ENCODE data around the gene LRRFIP2.
"Not testable (repeated sequence)": the region's sequence is repeated elsewhere in the genome, so short reads cannot be mapped to it uniquely, and the experiment has no call there.

LRRFIP2 gene

DNA sequence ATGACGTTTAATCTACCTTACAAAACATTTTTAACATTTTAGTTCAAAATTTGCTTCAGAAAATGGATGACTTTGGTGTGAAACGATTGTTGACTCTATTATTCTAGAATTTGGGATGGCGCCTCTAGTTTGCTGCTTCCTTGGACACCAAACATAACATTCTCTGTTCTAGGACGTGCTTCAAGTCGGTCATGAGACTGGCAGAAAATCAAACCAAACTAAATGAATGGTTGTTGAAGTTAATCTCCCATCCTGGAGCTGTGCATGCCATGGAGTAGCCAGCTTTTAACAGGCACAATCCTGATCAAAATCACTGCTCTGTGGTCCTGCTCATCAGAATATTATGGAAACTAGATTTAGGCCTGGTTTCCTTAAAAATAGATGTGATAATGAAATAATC lies 9.6 kb upstream of the LRRFIP2 start:
- no peak for DNase-seq

DNA sequence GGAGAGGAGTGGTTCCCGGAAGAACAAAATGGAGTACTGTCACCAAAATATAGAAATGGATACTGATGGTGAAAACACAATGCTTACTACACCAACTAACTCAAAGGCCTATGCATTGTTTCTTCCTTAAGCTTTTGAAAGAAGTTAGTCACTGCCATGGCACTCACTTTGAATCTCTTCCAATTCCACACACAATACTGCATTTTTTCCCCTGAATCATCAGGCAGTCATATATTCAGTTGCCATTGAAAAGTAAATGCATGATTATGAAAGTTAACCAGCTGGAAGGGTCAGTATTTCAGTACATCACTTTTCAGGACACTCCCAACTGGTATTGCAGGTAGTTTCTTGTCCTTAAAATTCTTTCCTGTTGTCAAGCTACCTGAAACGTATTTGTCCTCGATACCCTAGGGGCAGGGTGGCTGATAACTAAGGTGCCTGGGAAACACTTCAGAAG lies 9.0 kb upstream of the LRRFIP2 start:
- DNase-seq: no peak

DNA sequence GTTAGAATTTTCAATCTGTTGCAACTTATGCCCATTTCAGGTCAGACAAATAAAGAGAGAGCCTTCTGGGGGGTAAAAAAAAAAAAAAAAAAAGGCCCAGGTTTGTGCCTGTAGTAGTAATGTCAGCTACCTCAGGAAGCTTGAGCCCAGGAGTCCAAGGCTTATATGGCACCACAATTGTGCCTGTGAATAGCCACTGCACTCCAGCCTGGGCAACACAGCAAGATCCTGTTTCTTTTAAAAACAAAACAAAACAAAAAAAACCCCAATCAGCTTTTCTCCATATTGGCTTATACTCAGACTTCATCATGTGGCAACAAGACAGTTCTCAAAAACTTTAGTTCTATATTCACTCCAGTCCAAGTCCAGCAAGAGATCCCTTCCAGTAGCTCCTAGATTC lies 8.4 kb upstream of the LRRFIP2 start:
- no peak for DNase-seq

DNA sequence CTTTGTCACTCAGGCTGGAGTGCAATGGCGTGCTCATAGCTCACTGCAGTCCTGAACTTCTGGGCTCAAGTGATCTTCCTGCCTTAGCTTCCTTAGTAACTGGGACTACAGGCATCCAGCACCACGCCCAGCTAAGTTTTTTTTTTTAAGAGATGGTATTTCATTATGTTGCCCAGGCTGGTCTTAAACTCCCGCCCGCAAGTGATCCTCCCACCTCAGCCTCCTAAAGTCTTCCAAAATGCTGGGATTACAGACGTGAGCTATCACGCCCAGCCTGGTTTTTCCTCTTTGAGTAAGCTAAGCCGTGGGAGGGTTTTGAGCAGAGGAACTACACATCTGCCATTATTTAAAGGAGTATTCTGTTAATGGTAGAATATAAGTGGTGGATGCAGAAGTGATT lies 7.4 kb upstream of the LRRFIP2 start:
- DNase-seq: no peak

DNA sequence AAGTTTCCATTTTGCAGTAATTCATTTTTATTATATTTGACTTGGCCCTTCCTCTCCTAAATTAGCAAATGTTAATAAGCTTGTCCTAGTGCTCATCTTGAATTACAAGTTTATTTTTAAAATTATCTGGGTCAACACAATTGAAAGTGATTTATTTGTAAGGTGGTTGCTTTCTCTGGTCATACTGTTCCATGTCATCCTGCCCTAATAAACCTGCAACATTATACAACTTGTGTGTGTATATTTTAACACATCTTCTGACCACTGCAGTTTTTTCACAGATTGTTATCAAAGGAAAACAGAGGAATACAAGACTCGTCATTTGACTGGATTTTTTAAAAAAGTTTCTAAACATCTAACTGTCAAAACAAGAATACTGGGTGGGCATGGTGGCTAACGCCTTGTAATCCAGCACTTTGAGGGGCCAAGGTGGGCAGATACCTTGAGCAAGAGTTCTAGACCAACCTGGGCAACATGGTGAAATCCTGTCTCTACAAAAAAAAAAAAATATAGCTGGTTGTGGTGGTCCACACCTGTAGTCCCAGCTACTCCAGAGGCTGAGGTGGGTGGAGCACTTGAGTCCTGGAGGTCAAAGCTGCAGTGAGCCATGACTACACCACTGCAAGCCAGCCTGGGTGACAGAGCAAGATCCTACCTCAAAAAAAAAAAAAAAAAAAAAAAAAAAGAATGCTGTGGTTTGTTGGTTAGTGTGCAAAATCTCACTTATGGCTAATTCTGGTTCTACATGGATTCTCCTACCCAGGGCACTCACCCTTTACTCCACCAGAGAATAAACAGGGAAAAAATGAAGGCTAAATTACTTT lies 5.0 kb upstream of the LRRFIP2 start:
- DNase-seq: no peak

DNA sequence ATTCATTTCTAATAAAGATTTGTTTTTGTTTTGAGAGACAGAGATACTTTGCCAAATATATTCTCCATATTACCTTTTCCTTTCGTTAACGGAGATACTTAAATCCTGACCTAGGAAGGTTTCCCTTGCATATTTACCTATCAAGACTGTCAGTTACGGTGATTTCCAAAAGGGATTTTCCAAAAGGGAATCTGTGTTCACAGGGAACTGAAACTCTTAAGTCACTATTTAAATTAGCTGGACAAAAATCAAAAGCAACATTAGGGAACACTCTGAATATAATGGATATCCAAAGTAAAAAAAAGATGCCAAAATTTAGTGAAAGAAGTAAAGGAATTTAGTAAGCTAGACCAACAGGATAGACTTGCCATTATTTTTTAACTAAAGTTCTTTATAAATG lies 576 bp downstream of the LRRFIP2 start:
- DNase-seq: no peak

DNA sequence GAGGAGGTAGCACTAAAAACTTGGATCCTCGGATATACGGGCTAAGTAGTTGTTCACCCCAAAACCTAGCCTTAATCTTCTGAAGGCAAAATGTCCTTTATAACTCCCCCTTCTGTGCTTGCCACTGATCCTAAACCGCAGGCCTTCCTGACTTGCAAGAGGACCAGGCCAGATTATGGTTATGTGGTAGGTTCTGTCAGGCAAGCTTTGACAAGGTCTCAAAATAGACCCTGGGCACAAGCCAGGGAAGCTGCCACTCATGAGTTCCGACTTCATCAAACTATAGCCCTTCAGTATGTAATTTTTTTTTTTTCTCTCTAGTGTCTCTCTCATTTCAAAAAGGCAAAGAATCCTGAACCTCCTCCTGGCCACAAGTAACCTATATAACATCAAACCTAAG lies 3.2 kb downstream of the LRRFIP2 start:
- no peak for DNase-seq

DNA sequence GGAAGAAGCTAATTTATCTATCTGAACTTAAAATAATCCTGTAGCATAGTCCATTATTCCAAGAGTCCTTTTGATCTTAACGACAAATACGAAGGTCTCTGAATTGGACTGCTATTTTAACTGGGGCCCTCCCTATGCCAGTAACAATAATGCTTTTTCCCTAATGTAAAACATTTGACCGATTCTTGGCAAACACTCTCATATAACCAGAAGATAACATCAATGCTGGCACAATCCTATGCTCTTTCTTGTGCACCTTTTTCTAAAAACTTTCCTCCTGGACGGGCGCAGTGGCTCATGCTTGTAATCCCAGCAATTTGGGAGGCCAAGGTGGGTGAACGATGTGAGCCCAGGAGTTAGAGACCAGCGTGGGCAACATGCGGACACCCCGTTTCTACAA lies 3.9 kb downstream of the LRRFIP2 start:
- no peak for DNase-seq

DNA sequence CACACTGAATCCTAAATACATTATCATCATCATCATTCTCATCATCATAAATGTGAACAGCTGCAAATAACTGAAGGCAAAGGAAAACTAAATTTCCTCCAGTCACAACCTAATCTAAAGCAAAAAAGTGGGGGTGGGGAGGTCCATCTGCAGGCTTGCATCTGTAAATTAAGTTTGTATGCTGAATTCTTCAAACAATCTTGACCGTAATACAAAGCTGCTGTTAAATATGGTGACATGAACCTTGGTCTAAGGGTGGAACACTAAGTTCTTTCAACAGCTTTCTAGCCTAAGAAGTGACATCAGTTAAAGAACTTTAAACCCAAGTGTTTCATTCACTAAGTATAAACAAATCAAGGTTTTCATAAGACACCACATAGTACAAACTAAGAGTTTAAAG lies 4.3 kb downstream of the LRRFIP2 start:
- no peak for DNase-seq

DNA sequence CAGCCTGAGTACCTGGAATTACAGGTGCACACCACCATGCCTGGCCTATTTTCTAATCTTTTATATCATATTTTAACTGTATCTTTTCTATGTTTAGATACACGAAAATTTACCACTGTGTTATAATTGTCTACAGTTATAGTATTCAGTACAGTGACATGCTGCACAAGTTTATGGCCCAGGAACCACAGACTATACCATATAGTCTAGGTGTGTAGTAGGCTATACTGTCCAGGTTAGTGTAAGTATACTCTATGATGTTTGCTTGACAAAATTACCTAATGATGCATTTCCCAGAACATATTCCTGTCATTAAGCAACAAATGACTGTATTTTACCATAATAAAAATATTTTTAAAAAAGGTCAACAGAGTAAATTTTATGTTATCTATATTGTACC lies 5.5 kb downstream of the LRRFIP2 start:
- DNase-seq: no peak

DNA sequence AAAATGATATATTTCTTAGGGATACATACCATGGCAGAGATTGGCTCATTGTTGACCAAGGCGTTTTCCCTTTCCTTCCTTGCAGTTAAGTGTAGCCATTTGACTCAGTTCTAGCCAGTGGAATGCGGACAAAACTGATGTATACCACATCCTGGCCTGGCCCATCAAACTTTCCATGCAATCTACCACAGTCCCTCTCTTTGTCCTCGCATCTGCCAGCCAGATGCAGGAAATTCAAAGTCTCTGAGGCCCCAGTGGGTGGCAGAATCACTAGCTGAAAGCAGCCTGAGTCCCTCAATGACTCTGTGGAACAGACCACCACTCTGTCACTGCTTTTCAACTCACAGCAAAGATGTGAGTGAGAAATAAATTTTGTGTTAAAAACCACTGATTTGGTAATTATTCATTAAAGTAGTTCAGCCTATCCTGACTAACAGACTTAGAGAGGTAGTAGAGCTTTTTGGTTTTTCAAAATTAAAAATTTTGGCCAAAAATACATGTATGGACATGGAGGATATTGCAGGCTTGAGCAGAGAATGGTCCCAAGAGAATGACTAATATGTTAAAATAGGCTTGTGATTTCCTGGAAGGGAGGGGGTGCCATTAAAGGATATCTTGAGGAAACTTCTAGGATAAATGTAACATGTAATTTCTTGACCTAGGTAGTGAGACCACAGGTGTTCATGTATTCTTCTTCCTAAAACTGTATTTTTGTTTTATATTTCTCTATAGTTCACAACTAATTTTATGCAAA lies 10.9 kb downstream of the LRRFIP2 start:
- DNase-seq: no peak

DNA sequence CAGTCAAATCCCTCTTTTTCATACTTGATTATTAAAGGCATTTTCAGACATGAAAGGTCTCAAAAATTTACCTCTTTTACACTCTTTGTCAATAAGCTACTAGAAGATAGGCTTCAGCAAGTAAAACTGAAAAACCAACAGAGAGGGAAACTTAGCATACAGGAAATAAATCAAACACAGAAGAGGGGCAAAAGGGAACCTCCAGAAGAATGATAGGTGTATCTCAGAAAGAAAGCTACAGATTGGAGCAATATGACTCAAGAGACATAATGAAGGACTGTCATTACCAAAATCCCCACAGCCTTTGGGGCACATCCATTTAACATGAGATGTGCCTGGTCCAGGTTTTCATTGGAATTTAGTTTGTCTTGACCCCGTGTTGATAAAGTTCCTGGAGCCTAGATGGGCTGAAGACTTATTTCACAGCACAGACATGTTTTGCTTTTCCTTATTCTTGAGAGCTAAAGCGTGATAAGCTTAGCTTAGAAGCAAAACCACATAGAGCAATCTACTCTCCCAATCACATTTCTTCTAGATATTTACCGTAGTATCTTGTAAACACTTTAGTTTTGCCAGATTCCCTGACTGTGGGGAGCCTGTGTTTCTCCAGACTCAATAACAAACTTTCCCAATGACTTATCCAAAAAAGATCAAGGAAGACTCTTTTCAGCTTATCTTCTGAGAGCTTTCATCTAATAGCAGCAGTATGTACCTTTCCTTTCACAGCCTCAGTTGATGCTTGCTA lies 11.7 kb downstream of the LRRFIP2 start:
- DNase-seq: no peak

DNA sequence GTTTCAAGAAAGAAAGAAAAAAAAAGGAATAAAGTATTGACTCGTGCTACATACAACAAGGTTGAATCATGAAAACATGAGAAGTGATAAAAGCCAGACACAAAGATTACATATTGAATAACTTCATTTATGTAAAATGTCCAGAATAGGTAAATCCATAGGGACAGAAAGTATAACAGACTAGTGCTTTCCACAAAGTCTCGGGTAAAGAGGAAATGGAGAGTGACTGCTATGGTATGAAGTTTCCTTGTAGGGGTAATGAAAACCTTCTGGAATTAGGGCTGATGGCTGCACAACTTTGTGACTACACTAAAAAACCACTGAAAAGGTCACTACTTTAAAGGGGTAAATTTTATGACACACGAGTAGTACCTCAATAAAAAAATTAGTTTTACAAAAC lies 13.0 kb downstream of the LRRFIP2 start:
- no peak for DNase-seq

DNA sequence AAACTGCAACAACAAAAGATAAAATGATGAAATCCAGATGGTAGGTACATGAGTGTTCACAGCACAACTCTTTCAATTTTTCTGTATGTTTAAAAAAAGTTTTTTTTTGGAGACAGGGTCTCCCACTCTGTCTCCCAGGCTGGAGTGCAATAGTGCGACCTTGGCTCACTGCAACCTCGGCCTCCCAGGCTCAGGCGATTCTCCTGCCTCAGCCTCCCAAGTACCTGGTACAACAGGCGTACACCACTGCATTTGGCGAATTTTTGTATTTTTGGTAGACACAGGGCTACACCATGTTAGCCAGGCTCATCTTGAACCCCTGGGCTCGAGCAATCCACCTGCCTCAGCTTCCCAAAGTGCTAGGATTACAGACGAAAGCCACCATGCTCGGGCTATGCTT lies 18.6 kb downstream of the LRRFIP2 start:
- DNase-seq: no peak

DNA sequence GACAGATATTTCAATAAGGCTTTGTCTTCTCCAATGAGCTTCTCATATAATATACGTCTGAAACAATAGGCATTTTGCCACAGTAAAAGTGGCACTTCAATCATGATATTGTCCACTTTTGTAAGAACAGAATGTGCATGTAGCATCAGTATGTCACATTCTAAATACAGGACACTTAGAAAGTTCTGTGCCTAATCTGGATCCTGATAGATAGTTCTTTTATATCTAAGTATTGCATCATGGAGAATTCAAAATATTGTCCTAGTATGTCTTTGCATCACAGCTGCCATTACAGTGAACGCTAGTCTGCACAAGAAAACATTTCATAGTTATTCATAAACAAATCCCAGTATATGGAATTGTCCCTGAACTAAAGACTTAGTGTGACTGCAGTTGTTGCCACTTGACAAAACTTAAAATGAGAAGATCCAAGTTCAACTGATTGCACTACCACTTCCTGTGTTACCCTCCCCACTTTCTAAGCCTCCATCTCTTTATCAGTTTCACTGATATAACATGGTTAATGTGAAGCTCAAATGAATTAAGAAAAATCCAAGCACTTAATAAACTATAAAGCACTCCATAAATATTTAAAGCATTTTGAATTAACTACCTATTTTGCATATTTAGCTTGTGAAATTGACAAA lies 19.6 kb downstream of the LRRFIP2 start:
- no peak for DNase-seq

DNA sequence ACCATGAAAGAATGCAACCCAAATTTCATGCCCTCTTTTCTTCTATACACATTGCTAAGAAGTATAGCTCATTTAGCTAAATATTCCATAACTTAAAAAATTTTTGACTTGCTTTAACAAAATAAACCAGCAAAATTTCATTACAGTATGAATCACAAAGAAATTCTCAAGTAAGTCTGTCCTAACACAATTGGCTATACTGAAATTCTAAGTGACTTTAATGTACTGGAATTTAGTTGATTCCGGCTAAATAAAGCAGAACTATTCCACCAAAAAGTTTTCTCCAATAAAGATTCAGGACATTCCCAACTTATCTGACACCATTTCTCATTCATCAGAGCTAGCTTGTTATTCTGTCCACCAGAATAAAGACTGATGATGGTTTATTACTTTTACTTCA lies 23.8 kb downstream of the LRRFIP2 start:
- no peak for DNase-seq

DNA sequence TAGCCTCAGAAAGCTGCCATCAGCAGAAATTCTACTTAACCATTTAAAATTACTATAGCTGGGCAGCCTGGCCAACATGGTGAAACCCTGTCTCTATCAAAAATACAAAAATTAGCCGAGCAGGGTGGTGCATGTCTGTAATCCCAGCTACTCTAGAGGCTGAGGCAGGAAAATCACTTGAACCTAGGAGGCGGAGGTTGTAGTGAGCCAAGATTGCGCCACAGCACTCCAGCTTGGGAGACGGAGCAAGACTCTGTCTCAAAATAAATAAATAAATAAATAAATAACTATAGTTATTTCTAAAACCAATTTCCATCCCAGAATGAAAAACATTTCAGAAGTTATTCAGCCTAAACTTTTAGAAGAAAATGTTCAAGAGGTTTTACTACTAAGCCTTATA lies 25.1 kb downstream of the LRRFIP2 start:
- no peak for DNase-seq

DNA sequence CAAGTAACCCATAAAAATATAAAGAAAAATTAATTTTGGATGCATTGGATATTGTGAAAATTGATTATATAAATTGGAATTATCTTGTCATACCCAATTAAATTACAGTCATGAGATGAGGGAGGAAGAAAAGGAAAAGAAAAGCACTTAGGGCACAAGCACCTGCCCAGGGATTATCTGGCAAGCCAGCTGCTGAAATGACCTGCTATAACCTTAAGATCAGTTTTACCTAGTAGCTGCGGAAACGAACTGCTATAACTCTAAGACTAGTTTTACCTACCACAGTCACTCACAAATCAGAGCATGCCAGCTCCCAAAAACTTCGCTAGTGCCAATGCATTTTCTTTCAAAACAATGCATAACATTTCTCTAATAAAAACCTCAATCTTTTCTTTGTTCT lies 26.2 kb downstream of the LRRFIP2 start:
- no peak for DNase-seq

DNA sequence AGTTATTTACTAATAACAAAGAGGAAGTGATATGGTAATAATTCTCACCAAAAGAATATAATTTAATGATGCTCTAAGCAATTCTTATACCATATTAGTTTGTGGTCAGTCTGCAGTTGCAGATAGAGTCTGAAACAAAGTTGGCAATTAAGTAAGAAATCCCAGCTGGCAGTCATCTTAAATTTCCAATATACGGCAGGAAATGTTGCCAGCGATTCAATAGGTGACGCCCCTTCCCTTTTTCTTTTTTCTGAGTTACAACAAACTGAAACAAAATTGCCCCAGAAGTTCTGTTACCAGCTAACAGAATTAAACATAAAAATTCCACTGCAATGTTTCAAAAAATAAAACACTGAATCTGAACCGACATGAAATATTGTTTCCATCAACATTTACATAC lies 26.7 kb downstream of the LRRFIP2 start:
- DNase-seq: no peak

DNA sequence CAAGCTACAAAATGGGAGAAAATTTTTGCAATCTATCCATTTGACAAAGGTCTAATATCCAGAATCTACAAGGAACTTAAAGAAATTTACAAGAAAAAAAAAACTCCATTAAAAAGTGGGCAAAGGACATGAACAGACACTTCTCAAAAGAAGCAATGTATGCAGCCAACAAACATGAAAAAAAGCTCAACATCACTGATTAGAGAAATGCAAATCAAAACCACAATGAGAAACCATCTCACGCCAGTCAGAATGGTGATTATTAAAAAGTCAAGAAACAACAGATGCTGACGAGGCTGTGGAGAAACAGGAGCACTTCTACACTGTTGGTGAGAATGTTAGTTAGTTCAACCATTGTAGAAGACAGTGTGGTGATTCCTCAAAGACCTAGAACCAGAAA lies 27.5 kb downstream of the LRRFIP2 start:
- DNase-seq: not testable (repeated sequence)

DNA sequence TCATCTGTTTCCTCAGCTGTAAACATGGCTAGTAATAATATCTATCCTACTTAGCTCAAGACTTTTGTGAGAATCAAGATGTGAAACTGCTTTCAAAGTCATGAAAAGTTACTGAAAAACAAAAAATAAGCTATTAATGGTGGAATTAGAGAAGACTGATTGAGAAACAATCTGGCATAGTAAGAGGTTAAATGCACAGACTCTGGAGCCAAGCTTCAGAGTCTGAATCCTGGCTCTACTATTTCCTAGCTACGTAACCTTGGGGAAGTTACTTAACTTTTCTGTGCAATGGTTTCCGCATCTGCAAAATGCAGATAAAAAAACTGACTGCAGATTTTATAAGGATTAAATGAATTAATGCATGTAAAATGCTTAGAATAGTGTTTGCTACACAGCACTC lies 28.8 kb downstream of the LRRFIP2 start:
- no peak for DNase-seq

DNA sequence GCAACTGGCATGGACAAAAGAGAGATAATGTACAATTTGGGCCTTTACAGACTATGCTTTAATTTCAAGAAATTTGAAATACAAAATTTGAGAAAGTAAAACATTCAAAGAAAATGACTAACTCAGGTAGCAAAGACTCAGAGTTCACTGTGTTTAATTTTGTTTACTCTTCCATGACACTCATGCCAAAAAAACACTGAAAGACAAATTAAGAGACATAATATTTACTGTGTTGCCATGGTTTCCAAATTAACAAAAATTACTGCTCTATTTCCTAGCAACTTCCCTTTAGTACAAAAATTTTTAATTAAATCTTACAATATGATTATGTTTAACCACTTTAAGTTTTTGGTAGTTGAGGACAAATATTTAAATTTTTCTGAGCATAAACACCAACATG lies 29.6 kb downstream of the LRRFIP2 start:
- DNase-seq: no peak

DNA sequence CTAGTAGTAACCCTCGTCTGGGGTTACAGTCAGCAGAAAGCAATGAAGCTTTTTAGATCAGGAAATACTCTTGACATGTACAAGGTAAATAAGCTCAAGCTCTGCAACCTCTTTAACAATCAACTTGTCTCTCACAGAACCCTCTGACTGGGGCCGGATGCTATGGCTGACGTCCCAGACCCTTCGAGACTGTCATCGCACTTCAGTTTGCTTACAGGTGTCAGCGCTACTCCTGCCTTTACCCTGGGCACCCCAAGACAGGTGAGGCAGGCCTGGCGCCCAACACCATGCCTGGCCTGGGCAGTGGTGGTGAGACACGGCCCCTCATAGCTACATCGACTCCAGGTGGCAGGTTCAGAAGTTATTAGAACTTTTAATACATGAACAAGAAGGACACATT lies 30.6 kb downstream of the LRRFIP2 start:
- no peak for DNase-seq

Measured in DMS 273 treated with DMSO at 0.1 percent for 48 hours (cell line).